AG09309 (cell line): ENCODE measurements around the gene KISS1R.
"Not testable (repeated sequence)": the region's sequence is repeated elsewhere in the genome, so short reads cannot be mapped to it uniquely, and the experiment has no call there.

ENCODE experiments used
- DNase-seq: peaks from one replicate; pipeline ENCODE4 v3.0.0-alpha.2; 2010; ENCODE audit warnings: low read depth
- H3K4me3 ChIP-seq: 2 replicates; pipeline ENCODE4 v1.5.1; 2011; ENCODE audit warnings: mild to moderate bottlenecking, low read depth, low read length, moderate library complexity; ENCODE audit not compliant: control insufficient read depth
- TF ChIP-seq, protein P1 (sequence below): IDR thresholded peaks from 2 replicates; pipeline ENCODE4 v1.5.1; 2011; ENCODE audit warnings: mild to moderate bottlenecking, low read depth, low read length, inconsistent platforms; ENCODE audit not compliant: insufficient read depth, control insufficient read depth; ENCODE audit errors: missing control alignments

KISS1R gene

GRCh38 chr19:955803-956765 lies 39.0 kb downstream of the KISS1R start:
- TF ChIP-seq, protein P1, sequence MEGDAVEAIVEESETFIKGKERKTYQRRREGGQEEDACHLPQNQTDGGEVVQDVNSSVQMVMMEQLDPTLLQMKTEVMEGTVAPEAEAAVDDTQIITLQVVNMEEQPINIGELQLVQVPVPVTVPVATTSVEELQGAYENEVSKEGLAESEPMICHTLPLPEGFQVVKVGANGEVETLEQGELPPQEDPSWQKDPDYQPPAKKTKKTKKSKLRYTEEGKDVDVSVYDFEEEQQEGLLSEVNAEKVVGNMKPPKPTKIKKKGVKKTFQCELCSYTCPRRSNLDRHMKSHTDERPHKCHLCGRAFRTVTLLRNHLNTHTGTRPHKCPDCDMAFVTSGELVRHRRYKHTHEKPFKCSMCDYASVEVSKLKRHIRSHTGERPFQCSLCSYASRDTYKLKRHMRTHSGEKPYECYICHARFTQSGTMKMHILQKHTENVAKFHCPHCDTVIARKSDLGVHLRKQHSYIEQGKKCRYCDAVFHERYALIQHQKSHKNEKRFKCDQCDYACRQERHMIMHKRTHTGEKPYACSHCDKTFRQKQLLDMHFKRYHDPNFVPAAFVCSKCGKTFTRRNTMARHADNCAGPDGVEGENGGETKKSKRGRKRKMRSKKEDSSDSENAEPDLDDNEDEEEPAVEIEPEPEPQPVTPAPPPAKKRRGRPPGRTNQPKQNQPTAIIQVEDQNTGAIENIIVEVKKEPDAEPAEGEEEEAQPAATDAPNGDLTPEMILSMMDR = no peak
- no peak for DNase-seq
- H3K4me3 ChIP-seq = no peak overlapping the region

GRCh38 chr19:956766-957440 lies 39.8 kb downstream of the KISS1R start:
- no peak overlapping the region for H3K4me3 ChIP-seq
- TF ChIP-seq, protein P1 = no peak
- no peak for DNase-seq

GRCh38 chr19:957578-957977 lies 40.4 kb downstream of the KISS1R start:
- DNase-seq, H3K4me3 ChIP-seq: not testable (repeated sequence)

- no peak overlapping the region for H3K4me3 ChIP-seq
- DNase-seq = no peak
- TF ChIP-seq, protein P1 = no peak
Observed at GRCh38 chr19:958967-959855, 42.1 kb downstream of the KISS1R start.

GRCh38 chr19:960020-960419 lies 42.9 kb downstream of the KISS1R start:
- DNase-seq = no peak
- TF ChIP-seq, protein P1 = no peak
- H3K4me3 ChIP-seq = no peak overlapping the region

DNA sequence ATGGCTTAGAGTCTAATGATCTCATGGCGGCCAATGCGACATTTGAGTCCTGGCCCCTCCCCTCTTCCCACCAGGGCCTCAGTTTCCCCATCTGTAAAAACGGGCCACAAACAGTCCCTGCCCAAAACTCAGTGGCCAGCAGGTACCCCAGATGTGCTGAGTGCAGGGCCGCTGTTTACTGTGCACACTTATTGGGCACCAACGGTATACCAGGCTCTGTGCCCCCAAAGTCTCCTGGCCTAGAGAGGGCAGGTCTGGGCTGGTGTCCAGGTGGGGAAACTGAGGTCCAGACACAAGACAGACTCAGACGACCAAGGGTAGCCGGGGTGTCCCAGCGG lies 43.4 kb downstream of the KISS1R start:
- no peak overlapping the region for H3K4me3 ChIP-seq
- TF ChIP-seq, protein P1 = no peak
- DNase-seq = no peak
